SK-N-SH (cell line): ENCODE data around the gene FERMT1.

Experiments used
- CHD2 ChIP-seq: fragments of 150-350 bp; IDR thresholded peaks from 2 replicates; pipeline ENCODE4 v1.6.1; 2018; ENCODE audit warnings: low read length; ENCODE audit not compliant: partially characterized antibody
- EP300 ChIP-seq, 2 experiments: IDR thresholded peaks; 2 replicates each; pipeline versions ENCODE4 v1.4.0 to v1.6.1; 2012; ENCODE audit warnings: borderline replicate concordance in 1 of 2, low read depth in 1 of 2, low read length in 1 of 2
- EZH2phosphoT487 ChIP-seq: fragments of 200-600 bp; sonication (generic); IDR thresholded peaks from 2 replicates; pipeline ENCODE4 v1.6.1; 2017; ENCODE audit warnings: low read depth, mixed run types, mild to moderate bottlenecking, antibody characterized with exemption, moderate library complexity, borderline replicate concordance
- FOSL2 ChIP-seq: IDR thresholded peaks from 2 replicates; pipeline ENCODE4 v1.4.0; 2012; ENCODE audit warnings: low read depth, mild to moderate bottlenecking, moderate library complexity, borderline replicate concordance
- POLR2AphosphoS5 ChIP-seq: IDR thresholded peaks from 2 replicates; pipeline ENCODE4 v1.6.1; 2012; ENCODE audit warnings: low read depth, low read length
- TF ChIP-seq, protein P1 (sequence below): fragments of 200-600 bp; sonication (generic); IDR thresholded peaks from 2 replicates; pipeline ENCODE4 v1.6.1; 2017; ENCODE audit warnings: antibody characterized with exemption, mild to moderate bottlenecking, moderate library complexity
- TF ChIP-seq, protein P2 (sequence below): IDR thresholded peaks from 2 replicates; pipeline ENCODE4 v1.4.0; 2012; ENCODE audit warnings: low read depth, borderline replicate concordance

DNA sequence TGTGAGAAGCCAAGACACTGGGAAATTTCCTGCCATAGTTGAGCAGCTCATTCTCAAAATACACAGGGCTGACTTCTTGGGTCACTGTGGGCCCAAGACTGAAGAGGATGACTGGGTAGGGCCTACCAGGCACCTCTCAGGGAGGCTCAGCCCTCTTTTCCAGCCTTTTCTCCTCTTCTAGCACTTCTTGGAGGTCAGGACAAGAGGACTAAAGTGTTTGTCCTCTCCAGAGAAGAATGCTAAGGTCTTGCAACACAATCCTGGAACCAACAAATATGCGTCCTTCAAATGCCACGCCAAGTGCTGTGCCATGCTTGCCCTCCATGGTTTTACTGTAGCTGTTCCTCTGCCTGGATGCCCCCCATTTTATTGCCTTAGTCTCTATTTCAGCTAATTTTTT is 65.7 kb downstream of the FERMT1 start:
- TF ChIP-seq, protein P1, sequence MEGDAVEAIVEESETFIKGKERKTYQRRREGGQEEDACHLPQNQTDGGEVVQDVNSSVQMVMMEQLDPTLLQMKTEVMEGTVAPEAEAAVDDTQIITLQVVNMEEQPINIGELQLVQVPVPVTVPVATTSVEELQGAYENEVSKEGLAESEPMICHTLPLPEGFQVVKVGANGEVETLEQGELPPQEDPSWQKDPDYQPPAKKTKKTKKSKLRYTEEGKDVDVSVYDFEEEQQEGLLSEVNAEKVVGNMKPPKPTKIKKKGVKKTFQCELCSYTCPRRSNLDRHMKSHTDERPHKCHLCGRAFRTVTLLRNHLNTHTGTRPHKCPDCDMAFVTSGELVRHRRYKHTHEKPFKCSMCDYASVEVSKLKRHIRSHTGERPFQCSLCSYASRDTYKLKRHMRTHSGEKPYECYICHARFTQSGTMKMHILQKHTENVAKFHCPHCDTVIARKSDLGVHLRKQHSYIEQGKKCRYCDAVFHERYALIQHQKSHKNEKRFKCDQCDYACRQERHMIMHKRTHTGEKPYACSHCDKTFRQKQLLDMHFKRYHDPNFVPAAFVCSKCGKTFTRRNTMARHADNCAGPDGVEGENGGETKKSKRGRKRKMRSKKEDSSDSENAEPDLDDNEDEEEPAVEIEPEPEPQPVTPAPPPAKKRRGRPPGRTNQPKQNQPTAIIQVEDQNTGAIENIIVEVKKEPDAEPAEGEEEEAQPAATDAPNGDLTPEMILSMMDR: no peak
- TF ChIP-seq, protein P2, sequence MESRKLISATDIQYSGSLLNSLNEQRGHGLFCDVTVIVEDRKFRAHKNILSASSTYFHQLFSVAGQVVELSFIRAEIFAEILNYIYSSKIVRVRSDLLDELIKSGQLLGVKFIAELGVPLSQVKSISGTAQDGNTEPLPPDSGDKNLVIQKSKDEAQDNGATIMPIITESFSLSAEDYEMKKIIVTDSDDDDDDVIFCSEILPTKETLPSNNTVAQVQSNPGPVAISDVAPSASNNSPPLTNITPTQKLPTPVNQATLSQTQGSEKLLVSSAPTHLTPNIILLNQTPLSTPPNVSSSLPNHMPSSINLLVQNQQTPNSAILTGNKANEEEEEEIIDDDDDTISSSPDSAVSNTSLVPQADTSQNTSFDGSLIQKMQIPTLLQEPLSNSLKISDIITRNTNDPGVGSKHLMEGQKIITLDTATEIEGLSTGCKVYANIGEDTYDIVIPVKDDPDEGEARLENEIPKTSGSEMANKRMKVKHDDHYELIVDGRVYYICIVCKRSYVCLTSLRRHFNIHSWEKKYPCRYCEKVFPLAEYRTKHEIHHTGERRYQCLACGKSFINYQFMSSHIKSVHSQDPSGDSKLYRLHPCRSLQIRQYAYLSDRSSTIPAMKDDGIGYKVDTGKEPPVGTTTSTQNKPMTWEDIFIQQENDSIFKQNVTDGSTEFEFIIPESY: no peak
- TF ChIP-seq CHD2 (no peak), EZH2phosphoT487 (no peak), POLR2AphosphoS5 (no peak), EP300 (IDR thresholded peaks at IDR 0.05; ENCODE audit: borderline replicate concordance in 1 of 2, low read depth in 1 of 2, low read length in 1 of 2) (no peak), FOSL2 (no peak)
